Right lobe of liver (tissue), 4 donors: ENCODE data around the gene CTSO.

ENCODE experiments used
- CTCF ChIP-seq, 4 donors: fragments of 200-600 bp in 3 of 4; fragments of 450-650 bp in 1 of 4; IDR thresholded peaks; one replicate each; pipeline versions ENCODE4 v1.5.1 to v1.8.0; 2016 to 2022; ENCODE audit warnings: antibody characterized with exemption in 4 of 4, mild to moderate bottlenecking in 2 of 4
- POLR2A ChIP-seq: fragments of 450-650 bp; IDR thresholded peaks from one replicate; pipeline ENCODE4 v1.6.1; 2017; ENCODE audit warnings: antibody characterized with exemption, mild to moderate bottlenecking
- donor health status: DM: no; HTN: no; CAD: no.
- donor health status: DM: no; HTN: no; CAD: no.
- donor health status: DM: no; HTN: yes; CAD: no.

GRCh38 chr4:155960522-155960921 is 6.9 kb upstream of the CTSO start:
- TF ChIP-seq POLR2A (no peak), CTCF (IDR thresholded peaks at IDR 0.05) (no peak)
